Astrocyte (in vitro differentiated cells and primary cell): ENCODE data around the gene EXOC4.

Experiments
- CTCF ChIP-seq: IDR thresholded peaks from 2 replicates; pipeline ENCODE4 v1.5.1; 2011; ENCODE audit warnings: low read depth, mild to moderate bottlenecking, inconsistent platforms, low read length, moderate library complexity; ENCODE audit not compliant: insufficient read depth
- EZH2 ChIP-seq: IDR thresholded peaks from 2 replicates; pipeline ENCODE4 v1.6.1; 2012; ENCODE audit warnings: mild to moderate bottlenecking, low read length, inconsistent platforms; ENCODE audit not compliant: insufficient read depth

GRCh38 chr7:133253519-133253875 is 619 bp downstream of the EXOC4 start:
- no peak for TF ChIP-seq CTCF
- no peak for TF ChIP-seq EZH2
